Hepatocyte (in vitro differentiated cells): ENCODE measurements around the gene ZNF582.

Experiments used
- EZH2phosphoT487 ChIP-seq: fragments of 200-600 bp; sonication (generic); IDR thresholded peaks from one replicate; pipeline ENCODE4 v1.6.1; 2018; ENCODE audit warnings: antibody characterized with exemption, mild to moderate bottlenecking, low read depth, moderate library complexity; ENCODE audit not compliant: unreplicated experiment, severe bottlenecking
- TF ChIP-seq, protein P1 (sequence below): fragments of 200-600 bp; sonication (generic); IDR thresholded peaks from 2 replicates; pipeline ENCODE4 v1.5.1; 2016; ENCODE audit warnings: antibody characterized with exemption, mild to moderate bottlenecking; ENCODE audit not compliant: poor library complexity

DNA sequence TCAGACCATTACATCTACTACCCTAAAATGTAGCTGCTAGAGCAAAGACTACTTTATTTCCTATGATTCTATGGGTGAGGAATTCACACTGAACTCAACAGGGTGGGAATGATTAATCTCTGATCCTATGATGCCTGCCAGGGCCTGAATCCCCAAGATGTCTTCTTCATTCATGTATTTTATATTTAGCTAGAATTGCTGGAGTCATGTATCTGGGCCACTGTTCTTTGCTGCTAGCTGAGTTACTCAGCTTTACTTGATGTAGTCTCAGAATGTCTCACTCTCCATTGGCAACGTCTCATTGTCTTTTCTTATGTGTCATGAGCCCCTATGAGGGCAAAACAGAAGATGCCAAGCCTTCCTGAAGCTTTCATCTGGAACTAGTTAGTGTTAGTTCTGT lies 21.1 kb downstream of the ZNF582 start:
- TF ChIP-seq, protein P1, sequence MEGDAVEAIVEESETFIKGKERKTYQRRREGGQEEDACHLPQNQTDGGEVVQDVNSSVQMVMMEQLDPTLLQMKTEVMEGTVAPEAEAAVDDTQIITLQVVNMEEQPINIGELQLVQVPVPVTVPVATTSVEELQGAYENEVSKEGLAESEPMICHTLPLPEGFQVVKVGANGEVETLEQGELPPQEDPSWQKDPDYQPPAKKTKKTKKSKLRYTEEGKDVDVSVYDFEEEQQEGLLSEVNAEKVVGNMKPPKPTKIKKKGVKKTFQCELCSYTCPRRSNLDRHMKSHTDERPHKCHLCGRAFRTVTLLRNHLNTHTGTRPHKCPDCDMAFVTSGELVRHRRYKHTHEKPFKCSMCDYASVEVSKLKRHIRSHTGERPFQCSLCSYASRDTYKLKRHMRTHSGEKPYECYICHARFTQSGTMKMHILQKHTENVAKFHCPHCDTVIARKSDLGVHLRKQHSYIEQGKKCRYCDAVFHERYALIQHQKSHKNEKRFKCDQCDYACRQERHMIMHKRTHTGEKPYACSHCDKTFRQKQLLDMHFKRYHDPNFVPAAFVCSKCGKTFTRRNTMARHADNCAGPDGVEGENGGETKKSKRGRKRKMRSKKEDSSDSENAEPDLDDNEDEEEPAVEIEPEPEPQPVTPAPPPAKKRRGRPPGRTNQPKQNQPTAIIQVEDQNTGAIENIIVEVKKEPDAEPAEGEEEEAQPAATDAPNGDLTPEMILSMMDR: no peak
- no peak for TF ChIP-seq EZH2phosphoT487
